CD4-positive, alpha-beta T cell (primary cell): ENCODE measurements around the gene AMD1. TPM values are rescaled to one million over a fixed set of nuclear protein-coding genes. Genes with fewer than 3 reads are reported as not detected.
"Not testable (repeated sequence)": the region's sequence is repeated elsewhere in the genome, so short reads cannot be mapped to it uniquely, and the experiment has no call there.

Experiments used
- ATAC-seq: fragments of 200-7000 bp; cut with Tn5 transposase; one replicate; pipeline ENCODE4 v1.10.0; 2022; ENCODE audit warnings: mild to moderate bottlenecking; ENCODE audit not compliant: poor library complexity
- CTCF ChIA-PET: fragments of 350-600 bp; sonication (Branson Sonifier 250); formaldehyde crosslinking; loops from one replicate; lab custom pipeline; 2021; ENCODE audit warnings: antibody characterized with exemption, inconsistent platforms; lab: Charles Lee
- POLR2A ChIA-PET: fragments of 350-600 bp; sonication (Branson Sonifier 250); formaldehyde crosslinking; loops from one replicate; lab custom pipeline; 2021; ENCODE audit warnings: antibody characterized with exemption, inconsistent platforms; lab: Charles Lee
- DNase-seq, 14 experiments: peaks; one replicate each; pipeline ENCODE4 v3.0.0-alpha.2; 2013 to 2020; ENCODE audit warnings: mixed read lengths in 2 of 14
- H3K27ac ChIP-seq, 2 donors: one replicate each; pipeline versions ENCODE4 v1.5.1 to v1.7.0; 2013; ENCODE audit warnings: low read length in 2 of 2, low read depth in 1 of 2, mild to moderate bottlenecking in 1 of 2
- H3K27me3 ChIP-seq, 2 experiments: 1 replicate in 1 of 2; 2 replicates in 1 of 2; pipeline versions ENCODE4 v1.6.1 to v1.7.0; 2013; ENCODE audit warnings: low read length in 2 of 2, control low read depth in 1 of 2, mild to moderate bottlenecking in 1 of 2, moderate library complexity in 1 of 2; ENCODE audit not compliant: insufficient read depth in 2 of 2, control insufficient read depth in 1 of 2
- H3K36me3 ChIP-seq: one replicate; pipeline ENCODE4 v1.6.1; 2013; ENCODE audit warnings: low read length, control low read depth; ENCODE audit not compliant: insufficient read depth
- H3K4me1 ChIP-seq: one replicate; pipeline ENCODE4 v1.6.1; 2013; ENCODE audit warnings: low read length, control low read depth; ENCODE audit not compliant: insufficient read depth
- H3K4me3 ChIP-seq: one replicate; pipeline ENCODE4 v1.5.1; 2013; ENCODE audit warnings: mild to moderate bottlenecking, low read length, moderate library complexity
- H3K9me3 ChIP-seq, 2 experiments: 1 replicate in 1 of 2; 2 replicates in 1 of 2; pipeline versions ENCODE4 v1.6.1 to v1.7.0; 2013; ENCODE audit warnings: low read length in 2 of 2, mild to moderate bottlenecking in 2 of 2, control low read depth in 1 of 2, moderate library complexity in 1 of 2; ENCODE audit not compliant: control insufficient read depth in 1 of 2, insufficient read depth in 1 of 2
- H3K27ac Mint-ChIP-seq: one replicate; pipeline ENCODE4 v1.8.0; 2020; ENCODE audit warnings: mixed read lengths
- H3K27me3 Mint-ChIP-seq: one replicate; pipeline ENCODE4 v1.8.0; 2021; ENCODE audit warnings: mixed read lengths
- H3K36me3 Mint-ChIP-seq: one replicate; pipeline ENCODE4 v1.8.0; 2021; ENCODE audit warnings: low read depth, mixed read lengths
- H3K4me1 Mint-ChIP-seq: one replicate; pipeline ENCODE4 v1.8.0; 2021; ENCODE audit warnings: low read depth, mixed read lengths
- H3K4me3 Mint-ChIP-seq: one replicate; pipeline ENCODE4 v1.8.0; 2020; ENCODE audit warnings: mild to moderate bottlenecking, mixed read lengths
- H3K9me3 Mint-ChIP-seq: one replicate; pipeline ENCODE4 v1.8.0; 2020; ENCODE audit warnings: mixed read lengths
- CTCF ChIP-seq: fragments of 200-600 bp; IDR thresholded peaks from one replicate; pipeline ENCODE4 v1.8.0; 2022; ENCODE audit warnings: antibody characterized with exemption, mild to moderate bottlenecking
- intact Hi-C, 2 experiments: fragments of 100-400 bp; cut with DNase I in 1 of 2; cut with micrococcal nuclease in 1 of 2; formaldehyde crosslinking; loops; one replicate each; pipeline versions ENCODE4 v1.15.1 to v1.9.0; 2023 to 2025; cut with DNase I, micrococcal nuclease
- total RNA-seq, 174 experiments: library from RNA in 2 of 174; stranded (reverse) in 2 of 174; gene quantifications; one replicate each; pipeline ENCODE4 v1.2.3 and lab custom pipeline; 2021 to 2026

The AMD1 gene
- total RNA-seq, 2 experiments from 2014 or later, result 165 to 174 TPM

GRCh38 chr6:110898111-110898510, 23.5 kb downstream of the AMD1 start:
- H3K4me3 ChIP-seq, result no peak overlapping the region
- Mint-ChIP-seq H3K4me3 (no peak overlapping the region), H3K9me3 (no peaks in the 10 kb centered on the region), H3K27ac (no peak overlapping the region), H3K36me3 (peaks cover 78% of the 10 kb centered on the region), H3K4me1 (peaks cover 5% of the 10 kb centered on the region), H3K27me3 (no peaks in the 10 kb centered on the region)
- H3K4me1 ChIP-seq, result no peaks in the 10 kb centered on the region
- intact Hi-C loops, result no loop called here
- no peaks in the 10 kb centered on the region for H3K27me3 ChIP-seq
- ChIA-PET CTCF (interaction anchor here (0.7 kb wide), 1 partner anchor 17 kb away, joined by 3 read pairs; no protein-coding TSS in a partner anchor), POLR2A (interaction anchor here (1.3 to 1.7 kb wide), 3 partner anchors 22 to 60 kb away, joined by 3 to 8 read pairs (median 3); partner anchors contain the start of genes AMD1 and GTF3C6)
- no peak for TF ChIP-seq CTCF
- DNase-seq, result no peak
- H3K9me3 ChIP-seq, result peaks cover 0 to under 1% of the 10 kb centered on the region in 2 experiments
- H3K27ac ChIP-seq, result no peak overlapping the region
- peaks cover 41% of the 10 kb centered on the region for H3K36me3 ChIP-seq
- no peak for ATAC-seq

- Mint-ChIP-seq H3K9me3 (peaks cover 7% of the 10 kb centered on the region), H3K27ac (no peak overlapping the region), H3K36me3 (peaks cover 72% of the 10 kb centered on the region), H3K27me3 (no peaks in the 10 kb centered on the region), H3K4me3 (no peak overlapping the region), H3K4me1 (peaks cover 5% of the 10 kb centered on the region)
- Histone ChIP-seq H3K27me3 (no peaks in the 10 kb centered on the region), H3K36me3 (peaks cover 22% of the 10 kb centered on the region), H3K27ac (no peak overlapping the region), H3K4me1 (no peaks in the 10 kb centered on the region), H3K9me3 (peaks cover 7 to 17% of the 10 kb centered on the region in 2 experiments), H3K4me3 (no peak overlapping the region)
- CTCF ChIA-PET, result no interaction called here
- no peak for TF ChIP-seq CTCF
- no peak for DNase-seq
- intact Hi-C loops, result no loop called here
- POLR2A ChIA-PET, result no interaction called here
- no peak for ATAC-seq
These were observed 25.5 kb downstream of the AMD1 start for GRCh38 chr6:110900028-110900598.

- H3K9me3 ChIP-seq, result peaks cover 7 to 24% of the 10 kb centered on the region in 2 experiments
- CTCF ChIA-PET, H3K4me1 ChIP-seq, H3K36me3 ChIP-seq, DNase-seq, H3K27me3 Mint-ChIP-seq, H3K4me3 ChIP-seq, H3K4me3 Mint-ChIP-seq, H3K27me3 ChIP-seq, intact Hi-C loops, H3K27ac ChIP-seq, ATAC-seq, H3K27ac Mint-ChIP-seq, H3K4me1 Mint-ChIP-seq, POLR2A ChIA-PET: not testable (repeated sequence)
- peaks cover 62% of the 10 kb centered on the region for H3K36me3 Mint-ChIP-seq
- H3K9me3 Mint-ChIP-seq, result peaks cover 10% of the 10 kb centered on the region
These were observed 27.0 kb downstream of the AMD1 start for GRCh38 chr6:110901601-110902000.

- intact Hi-C loops, result no loop called here
- H3K27me3 ChIP-seq, result no peaks in the 10 kb centered on the region
- POLR2A ChIA-PET, result no interaction called here
- Mint-ChIP-seq H3K9me3 (peaks cover 14% of the 10 kb centered on the region), H3K4me1 (peaks cover 5% of the 10 kb centered on the region), H3K36me3 (peaks cover 62% of the 10 kb centered on the region), H3K4me3 (no peak overlapping the region), H3K27me3 (no peaks in the 10 kb centered on the region), H3K27ac (no peak overlapping the region)
- no peak for ATAC-seq
- no peak for TF ChIP-seq CTCF
- CTCF ChIA-PET, result no interaction called here
- H3K27ac ChIP-seq, result no peak overlapping the region
- no peaks in the 10 kb centered on the region for H3K4me1 ChIP-seq
- no peak for DNase-seq
- H3K36me3 ChIP-seq, result peaks cover 3% of the 10 kb centered on the region
- H3K9me3 ChIP-seq, result peaks cover 7 to 24% of the 10 kb centered on the region in 2 experiments
- no peak overlapping the region for H3K4me3 ChIP-seq
These were observed 27.5 kb downstream of the AMD1 start for GRCh38 chr6:110902091-110902490.

- H3K27me3 Mint-ChIP-seq, H3K27ac Mint-ChIP-seq, H3K36me3 ChIP-seq, H3K4me1 ChIP-seq, H3K4me1 Mint-ChIP-seq, H3K4me3 ChIP-seq, DNase-seq, CTCF ChIA-PET, POLR2A ChIA-PET, H3K27me3 ChIP-seq, intact Hi-C loops, H3K27ac ChIP-seq, H3K4me3 Mint-ChIP-seq, ATAC-seq: not testable (repeated sequence)
- H3K9me3 ChIP-seq, result peaks cover 12 to 24% of the 10 kb centered on the region in 2 experiments
- Mint-ChIP-seq H3K9me3 (peaks cover 15% of the 10 kb centered on the region), H3K36me3 (peaks cover 41% of the 10 kb centered on the region)
These were observed 31.7 kb downstream of the AMD1 start for GRCh38 chr6:110906273-110906672.
